Activated CD4-positive, alpha-beta T cell treated with anti-CD3 and anti-CD28 coated beads for 36 hours (primary cell): Measurements from ENCODE around the gene ATP12A. TPM values are rescaled to one million over a fixed set of nuclear protein-coding genes. Genes with fewer than 3 reads are reported as not detected.
A peak's percentile ranks its signal among the peaks of the same experiment; 100 is the strongest.

Experiments
- ATAC-seq: fragments of 200-7000 bp; cut with Tn5 transposase; one replicate; pipeline ENCODE4 v1.10.0; 2021; ENCODE audit warnings: mild to moderate bottlenecking, moderate library complexity
- CTCF ChIA-PET: fragments of 350-600 bp; sonication (Branson Sonifier 250); formaldehyde crosslinking; loops from one replicate; lab custom pipeline; 2021; ENCODE audit warnings: antibody characterized with exemption; lab: Charles Lee
- POLR2A ChIA-PET: fragments of 350-600 bp; sonication (Branson Sonifier 250); formaldehyde crosslinking; loops from one replicate; lab custom pipeline; 2021; ENCODE audit warnings: antibody characterized with exemption, inconsistent platforms; lab: Charles Lee
- DNase-seq: peaks from one replicate; pipeline ENCODE4 v3.0.0-alpha.2; 2020
- H3K27ac Mint-ChIP-seq: one replicate; pipeline ENCODE4 v1.8.0; 2021; ENCODE audit warnings: mixed read lengths
- H3K27me3 Mint-ChIP-seq: one replicate; pipeline ENCODE4 v1.8.0; 2021; ENCODE audit warnings: mixed read lengths
- H3K36me3 Mint-ChIP-seq: one replicate; pipeline ENCODE4 v1.8.0; 2021; ENCODE audit warnings: low read depth, mixed read lengths
- H3K4me1 Mint-ChIP-seq: one replicate; pipeline ENCODE4 v1.8.0; 2021; ENCODE audit warnings: mixed read lengths
- H3K4me3 Mint-ChIP-seq: one replicate; pipeline ENCODE4 v1.8.0; 2021; ENCODE audit warnings: mild to moderate bottlenecking, moderate library complexity, mixed read lengths
- H3K9me3 Mint-ChIP-seq: one replicate; pipeline ENCODE4 v1.8.0; 2021; ENCODE audit warnings: low read depth, mixed read lengths
- intact Hi-C, 2 experiments: fragments of 100-400 bp; cut with DNase I in 1 of 2; cut with micrococcal nuclease in 1 of 2; formaldehyde crosslinking; loops; one replicate each; pipeline versions ENCODE4 v1.14.2 to v1.15.1; 2022 to 2024; cut with DNase I, micrococcal nuclease
- total RNA-seq, 2 experiments: library from RNA; stranded (reverse); gene quantifications; one replicate each; pipeline ENCODE4 v1.2.3, GENCODE V29; 2021

Gene ATP12A
- total RNA-seq, 2 experiments from 2014 or later: 0.09 to 0.16 TPM

DNA sequence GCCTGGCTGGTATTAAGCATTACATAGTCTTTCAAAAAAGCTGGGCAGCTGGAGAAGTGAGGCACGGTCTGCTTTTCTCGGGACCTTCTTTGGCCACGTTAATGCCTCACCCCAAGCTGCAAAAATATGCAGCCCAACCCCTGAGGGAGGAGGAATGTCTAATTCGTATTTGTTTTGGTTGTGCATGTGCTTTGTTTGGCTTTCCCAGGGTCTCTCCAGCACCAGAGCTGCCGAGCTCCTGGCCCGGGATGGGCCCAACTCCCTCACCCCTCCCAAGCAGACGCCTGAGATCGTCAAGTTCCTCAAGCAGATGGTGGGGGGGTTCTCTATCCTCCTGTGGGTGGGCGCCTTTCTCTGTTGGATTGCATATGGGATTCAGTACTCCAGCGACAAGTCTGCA lies 7.9 kb downstream of the ATP12A start:
- Mint-ChIP-seq H3K4me1 (peaks cover 26% of the 10 kb centered on the region), H3K4me3 (no peak overlapping the region), H3K27me3 (peaks cover 35% of the 10 kb centered on the region), H3K36me3 (no peaks in the 10 kb centered on the region), H3K9me3 (no peaks in the 10 kb centered on the region), H3K27ac (no peak overlapping the region)
- ATAC-seq: no peak
- intact Hi-C loops: loop anchor here in 1 of 2 experiments (10.0 kb wide), 1 partner anchor 173 kb away; the partner anchor contains the start of gene PARP4
- ChIA-PET CTCF (interaction anchor here (0.6 kb wide), 1 partner anchor 43 kb away, joined by 4 read pairs; no protein-coding TSS in a partner anchor), POLR2A (no interaction called here)
- DNase-seq: no peak

DNA sequence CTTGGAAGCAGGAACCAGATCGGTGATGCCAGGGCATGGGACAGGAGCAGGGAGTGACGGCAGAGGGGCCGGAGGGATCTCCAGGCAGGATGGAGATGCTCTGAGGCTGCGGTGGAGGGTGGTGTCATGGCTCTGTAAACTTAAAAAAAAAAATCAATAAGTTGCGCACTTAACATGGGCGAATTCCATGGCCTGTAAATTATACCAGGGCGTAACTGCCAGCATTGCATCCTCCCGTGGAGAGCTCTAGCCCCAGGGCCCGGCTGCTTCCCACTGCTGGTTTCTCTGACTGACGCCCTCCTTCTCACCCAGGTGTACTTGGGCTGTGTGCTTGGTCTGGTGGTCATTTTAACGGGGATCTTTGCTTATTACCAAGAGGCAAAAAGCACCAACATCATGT lies 8.7 kb downstream of the ATP12A start:
- ChIA-PET CTCF (interaction anchor here (0.7 to 1.6 kb wide), 3 partner anchors 11 to 221 kb away, joined by 4 to 5 read pairs (median 4); no protein-coding TSS in a partner anchor), POLR2A (no interaction called here)
- intact Hi-C loops: loop anchor here in 1 of 2 experiments (10.0 kb wide), 1 partner anchor 174 kb away; the partner anchor contains the start of gene PARP4
- Mint-ChIP-seq H3K9me3 (no peaks in the 10 kb centered on the region), H3K27me3 (peaks cover 40% of the 10 kb centered on the region), H3K4me1 (peaks cover 22% of the 10 kb centered on the region), H3K27ac (no peak overlapping the region), H3K36me3 (no peaks in the 10 kb centered on the region), H3K4me3 (no peak overlapping the region)
- no peak for DNase-seq
- no peak for ATAC-seq

DNA sequence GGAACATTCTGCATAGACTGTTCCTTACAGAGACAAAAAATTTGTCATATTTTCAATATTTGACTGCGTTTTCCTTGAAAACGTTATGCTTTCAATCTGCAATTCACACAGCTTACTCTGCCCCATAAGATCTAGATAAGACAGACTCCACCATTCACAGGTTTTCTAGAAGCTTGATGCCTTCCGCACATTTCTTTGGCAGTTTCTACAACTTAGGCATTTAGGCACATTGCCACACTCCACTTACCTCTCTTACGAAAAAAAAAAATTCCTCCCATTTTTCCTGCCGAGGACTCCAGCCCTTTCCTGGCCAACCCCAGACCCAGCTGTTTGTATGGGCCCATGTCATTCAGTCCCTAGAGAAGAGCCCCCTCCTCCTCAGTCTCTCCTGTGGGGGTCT lies 11.2 kb downstream of the ATP12A start:
- CTCF ChIA-PET: interaction anchor here (1.4 kb wide), 1 partner anchor 22 kb away, joined by 3 read pairs; no protein-coding TSS in a partner anchor
- H3K27me3 Mint-ChIP-seq: peaks cover 38% of the 10 kb centered on the region

DNA sequence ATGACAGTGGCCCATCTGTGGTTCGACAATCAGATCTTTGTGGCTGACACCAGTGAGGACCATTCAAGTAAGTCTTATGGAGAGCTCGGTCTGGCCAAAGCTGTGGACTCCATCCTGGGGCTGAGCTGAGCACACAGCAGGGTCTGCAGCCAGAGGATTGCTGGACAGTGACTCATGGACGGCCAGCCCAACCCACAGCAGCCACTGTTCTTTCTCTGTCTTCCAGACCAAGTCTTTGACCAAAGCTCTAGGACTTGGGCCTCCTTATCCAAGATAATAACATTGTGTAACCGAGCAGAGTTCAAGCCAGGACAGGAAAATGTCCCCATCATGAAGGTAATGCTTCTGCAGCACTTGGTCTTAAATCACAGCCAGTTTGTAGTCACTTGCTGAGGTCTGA lies 12.4 kb downstream of the ATP12A start:
- ATAC-seq: no peak
- no peak for DNase-seq
- H3K27me3 Mint-ChIP-seq: peaks cover 29% of the 10 kb centered on the region
- no peak overlapping the region for H3K4me3 Mint-ChIP-seq
- CTCF ChIA-PET: interaction anchor here (0.8 to 2.9 kb wide), 9 partner anchors 7 to 37 kb away, joined by 3 to 39 read pairs (median 3); no protein-coding TSS in a partner anchor
- POLR2A ChIA-PET: no interaction called here
- intact Hi-C loops: no loop called here
- H3K36me3 Mint-ChIP-seq: no peaks in the 10 kb centered on the region
- H3K9me3 Mint-ChIP-seq: no peaks in the 10 kb centered on the region
- H3K27ac Mint-ChIP-seq: no peak overlapping the region
- peaks cover 7% of the 10 kb centered on the region for H3K4me1 Mint-ChIP-seq

More for the DNA sequence above, 11.2 kb downstream of the ATP12A start:
- Mint-ChIP-seq H3K4me1 (peaks cover 7% of the 10 kb centered on the region), H3K36me3 (no peaks in the 10 kb centered on the region), H3K4me3 (no peak overlapping the region), H3K27ac (no peak overlapping the region), H3K9me3 (no peaks in the 10 kb centered on the region)
- POLR2A ChIA-PET: no interaction called here
- ATAC-seq: no peak
- DNase-seq: no peak
- intact Hi-C loops: no loop called here

DNA sequence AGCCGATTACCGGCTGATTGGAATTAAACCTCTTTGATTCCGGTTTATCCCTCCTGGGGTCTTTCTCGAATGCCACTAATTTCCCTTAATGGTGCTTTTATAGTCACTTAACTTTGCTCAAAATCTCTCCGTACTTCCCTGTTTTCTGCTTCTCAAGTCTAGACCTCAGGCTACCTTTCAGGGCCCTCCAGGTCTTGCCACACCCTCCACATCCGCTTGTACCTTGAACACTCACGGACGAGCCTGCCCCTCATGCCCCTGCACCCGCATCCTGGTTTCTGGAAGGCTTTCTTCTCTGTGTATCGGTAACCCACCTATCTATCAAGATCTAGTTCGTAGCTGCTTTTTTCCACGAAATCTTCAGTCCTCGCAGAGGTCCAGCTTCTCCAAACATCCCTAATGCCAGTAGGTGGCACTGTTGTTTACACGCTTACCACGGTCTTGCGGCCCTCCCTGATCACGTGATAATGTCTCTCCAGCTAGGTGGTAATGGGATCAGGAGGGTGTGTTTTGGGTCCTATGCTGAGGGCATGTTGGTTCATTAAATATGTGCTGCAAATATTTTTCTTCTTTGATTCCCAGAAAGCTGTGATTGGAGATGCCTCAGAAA lies 13.8 kb downstream of the ATP12A start:
- no peaks in the 10 kb centered on the region for H3K9me3 Mint-ChIP-seq
- ChIA-PET POLR2A (no interaction called here), CTCF (interaction anchor here (0.6 to 2.9 kb wide), 24 partner anchors 9 to 1716 kb away, joined by 3 to 39 read pairs (median 4); partner anchors contain the start of gene ATP12A)
- DNase-seq (peak; percentile 67), ATAC-seq (peak; percentile 87)
- H3K27me3 Mint-ChIP-seq: peaks cover 27% of the 10 kb centered on the region
- no peak overlapping the region for H3K27ac Mint-ChIP-seq
- H3K4me1 Mint-ChIP-seq: peaks cover 7% of the 10 kb centered on the region
- intact Hi-C loops: loop anchor here (1.0 kb wide), 2 partner anchors 34 to 274 kb away; no protein-coding TSS in a partner anchor
- H3K4me3 Mint-ChIP-seq: no peak overlapping the region
- H3K36me3 Mint-ChIP-seq: no peaks in the 10 kb centered on the region

DNA sequence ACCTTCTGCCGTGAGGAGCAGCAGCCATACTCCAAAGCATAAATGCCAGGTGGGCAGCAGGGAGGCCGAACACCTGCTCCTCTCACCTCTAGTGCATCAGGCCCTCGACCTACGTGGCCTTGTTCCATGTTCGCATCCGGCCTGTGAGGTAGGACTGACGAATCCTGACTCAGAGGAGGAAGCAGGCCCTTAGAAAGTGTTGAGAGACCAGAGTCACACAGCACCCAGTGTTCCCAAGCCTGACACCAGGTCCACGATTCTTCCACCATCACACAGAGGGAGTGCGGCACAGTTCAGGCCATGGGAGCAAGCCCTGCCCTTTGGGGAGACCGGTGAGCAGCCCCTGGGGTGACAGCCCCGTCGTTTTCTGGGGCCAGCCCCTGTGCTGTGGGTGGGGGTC lies 14.7 kb downstream of the ATP12A start:
- intact Hi-C loops: loop anchor here (1.0 kb wide), 2 partner anchors 33 to 273 kb away; no protein-coding TSS in a partner anchor

DNA sequence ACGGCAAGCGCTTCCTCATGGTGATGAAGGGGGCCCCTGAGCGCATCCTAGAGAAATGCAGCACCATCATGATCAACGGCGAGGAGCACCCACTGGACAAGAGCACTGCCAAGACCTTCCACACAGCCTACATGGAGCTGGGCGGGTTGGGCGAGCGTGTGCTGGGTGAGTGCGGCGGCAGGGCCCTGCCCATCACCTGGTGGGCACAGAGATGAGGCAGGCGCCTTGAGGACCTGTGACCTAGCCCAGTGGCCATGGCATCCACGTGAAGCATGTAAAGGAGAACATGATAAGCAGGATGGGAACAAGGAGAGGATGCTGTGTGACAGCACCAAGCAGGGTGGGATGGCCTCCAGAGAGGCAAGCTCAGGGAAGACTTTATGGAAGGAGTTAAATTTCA lies 18.5 kb downstream of the ATP12A start:
- H3K27me3 Mint-ChIP-seq: peaks cover 29% of the 10 kb centered on the region
- no peak for DNase-seq
- peaks cover 17% of the 10 kb centered on the region for H3K4me1 Mint-ChIP-seq
- no peaks in the 10 kb centered on the region for H3K36me3 Mint-ChIP-seq
- CTCF ChIA-PET: interaction anchor here (0.8 to 2.2 kb wide), 3 partner anchors 16 to 30 kb away, joined by 3 to 6 read pairs (median 3); no protein-coding TSS in a partner anchor
- intact Hi-C loops: no loop called here
- H3K9me3 Mint-ChIP-seq: no peaks in the 10 kb centered on the region
- POLR2A ChIA-PET: no interaction called here
- no peak overlapping the region for H3K27ac Mint-ChIP-seq
- H3K4me3 Mint-ChIP-seq: no peak overlapping the region
- ATAC-seq: no peak

More for the DNA sequence above, 14.7 kb downstream of the ATP12A start:
- ATAC-seq: no peak
- CTCF ChIA-PET: interaction anchor here (0.6 to 2.9 kb wide), 16 partner anchors 10 to 154 kb away, joined by 3 to 39 read pairs (median 5); no protein-coding TSS in a partner anchor
- Mint-ChIP-seq H3K4me1 (peaks cover 7% of the 10 kb centered on the region), H3K36me3 (no peaks in the 10 kb centered on the region), H3K9me3 (no peaks in the 10 kb centered on the region), H3K27ac (no peak overlapping the region), H3K4me3 (no peak overlapping the region), H3K27me3 (peaks cover 32% of the 10 kb centered on the region)
- POLR2A ChIA-PET: no interaction called here
- no peak for DNase-seq

DNA sequence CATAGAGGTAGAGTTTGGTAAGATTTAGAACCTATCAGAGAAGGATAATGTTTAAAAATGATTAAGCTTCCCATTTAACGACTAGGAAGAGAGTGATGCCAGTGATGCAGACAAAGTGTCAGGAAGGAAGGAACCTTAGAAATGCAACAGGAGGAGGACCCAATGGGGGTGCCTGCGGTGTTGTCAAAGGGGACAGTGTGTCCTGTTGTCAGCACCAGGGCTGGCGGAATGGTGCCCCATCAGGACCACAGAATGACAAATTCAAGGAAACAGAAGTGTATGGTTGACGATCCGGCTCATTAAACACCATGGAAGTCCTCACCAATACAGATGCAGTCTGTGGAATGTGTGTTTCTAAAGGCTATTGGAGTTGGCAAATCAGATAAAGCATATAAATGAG lies 19.3 kb downstream of the ATP12A start:
- no peak overlapping the region for H3K4me3 Mint-ChIP-seq
- peaks cover 10% of the 10 kb centered on the region for H3K4me1 Mint-ChIP-seq
- H3K27me3 Mint-ChIP-seq: peaks cover 28% of the 10 kb centered on the region
- no peaks in the 10 kb centered on the region for H3K9me3 Mint-ChIP-seq
- no peaks in the 10 kb centered on the region for H3K36me3 Mint-ChIP-seq
- intact Hi-C loops: no loop called here
- POLR2A ChIA-PET: no interaction called here
- ATAC-seq (no peak), DNase-seq (no peak)
- no peak overlapping the region for H3K27ac Mint-ChIP-seq
- CTCF ChIA-PET: interaction anchor here (0.7 to 2.2 kb wide), 3 partner anchors 10 to 359 kb away, joined by 3 to 6 read pairs (median 3); no protein-coding TSS in a partner anchor

DNA sequence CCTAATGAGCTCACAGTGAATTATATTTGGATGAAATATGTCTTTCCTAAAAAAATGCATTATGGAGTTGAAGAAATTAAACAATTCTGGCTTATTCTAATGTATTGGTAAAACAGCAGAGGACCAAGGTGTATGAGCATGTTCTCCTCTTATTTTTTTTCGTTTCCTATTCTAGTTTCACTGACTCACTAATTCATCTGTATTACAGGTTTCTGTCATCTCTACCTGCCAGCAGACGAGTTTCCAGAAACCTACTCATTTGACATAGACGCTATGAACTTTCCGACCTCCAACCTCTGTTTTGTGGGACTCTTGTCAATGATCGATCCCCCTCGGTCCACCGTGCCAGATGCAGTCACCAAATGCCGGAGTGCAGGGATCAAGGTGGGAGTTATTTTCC lies 20.3 kb downstream of the ATP12A start:
- POLR2A ChIA-PET: no interaction called here
- Mint-ChIP-seq H3K4me3 (no peak overlapping the region), H3K27ac (no peak overlapping the region), H3K27me3 (peaks cover 25% of the 10 kb centered on the region), H3K4me1 (peaks cover 10% of the 10 kb centered on the region), H3K36me3 (no peaks in the 10 kb centered on the region), H3K9me3 (no peaks in the 10 kb centered on the region)
- intact Hi-C loops: no loop called here
- peak; percentile 27 for DNase-seq
- CTCF ChIA-PET: interaction anchor here (0.8 kb wide), 1 partner anchor 9 kb away, joined by 3 read pairs; no protein-coding TSS in a partner anchor
- peak; percentile 84 for ATAC-seq

DNA sequence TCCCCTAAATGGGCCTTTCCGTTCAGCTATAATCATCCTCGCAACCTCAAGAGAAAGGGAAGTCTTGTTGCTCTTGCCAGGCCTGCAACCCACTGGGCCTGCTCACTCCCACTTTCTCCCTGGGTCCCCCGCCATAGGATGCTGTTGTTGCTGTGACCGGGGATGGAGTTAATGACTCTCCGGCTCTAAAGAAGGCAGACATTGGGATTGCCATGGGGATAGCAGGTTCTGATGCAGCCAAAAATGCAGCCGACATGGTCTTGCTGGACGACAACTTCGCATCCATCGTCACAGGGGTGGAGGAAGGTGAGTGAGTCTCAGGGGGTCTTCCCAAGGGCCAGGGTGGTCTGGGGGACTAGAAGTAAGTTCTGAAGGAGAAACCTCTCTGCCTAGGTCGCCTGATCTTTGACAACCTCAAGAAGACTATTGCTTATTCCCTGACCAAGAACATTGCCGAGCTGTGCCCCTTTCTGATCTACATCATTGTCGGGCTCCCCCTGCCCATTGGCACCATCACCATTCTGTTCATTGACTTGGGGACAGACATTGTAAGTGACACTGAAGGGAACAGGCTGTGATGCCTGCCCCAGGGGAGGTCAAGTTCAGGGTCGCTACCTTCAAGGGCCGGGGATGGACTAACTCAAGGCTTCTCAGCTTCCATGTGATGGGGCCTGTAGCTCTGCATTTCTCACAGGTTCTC lies 26.8 kb downstream of the ATP12A start:
- Mint-ChIP-seq H3K4me1 (peaks cover 25% of the 10 kb centered on the region), H3K36me3 (no peaks in the 10 kb centered on the region), H3K4me3 (no peak overlapping the region), H3K27me3 (peaks cover 6% of the 10 kb centered on the region), H3K9me3 (no peaks in the 10 kb centered on the region), H3K27ac (no peak overlapping the region)
- intact Hi-C loops: no loop called here
- ATAC-seq (no peak), DNase-seq (no peak)
- ChIA-PET POLR2A (no interaction called here), CTCF (interaction anchor here (0.9 to 1.7 kb wide), 3 partner anchors 20 to 127 kb away, joined by 3 to 5 read pairs (median 3); no protein-coding TSS in a partner anchor)
